A673 (cell line): ENCODE data around the gene AVP. TPM values are rescaled to one million over a fixed set of nuclear protein-coding genes. Genes with fewer than 3 reads are reported as not detected.

Experiments
- BruUV-seq: library from RNA; stranded (reverse); fragments of 400-500 nt; replicated peaks from 2 replicates; lab custom pipeline; 2021; lab: Mats Ljungman, UMichigan
- CTCF ChIA-PET: fragments of 300-600 bp; sonication (Branson Sonifier 250); formaldehyde crosslinking; loops from one replicate; lab custom pipeline; 2022; ENCODE audit warnings: antibody characterized with exemption; lab: Charles Lee
- POLR2A ChIA-PET: fragments of 300-600 bp; sonication (Branson Sonifier 250); formaldehyde crosslinking; loops from one replicate; lab custom pipeline; 2022; ENCODE audit warnings: antibody characterized with exemption; ENCODE audit not compliant: low non-redundant PET; lab: Charles Lee
- DNase-seq: peaks from one replicate; pipeline ENCODE4 v3.0.0-alpha.2; 2015; ENCODE audit warnings: low spot score
- H3K27ac ChIP-seq: fragments of 200-600 bp; sonication (generic); 2 replicates; pipeline ENCODE4 v1.5.1; 2016; ENCODE audit warnings: mixed run types, low read depth, mild to moderate bottlenecking, mixed read lengths, antibody characterized with exemption, low read length; ENCODE audit not compliant: poor library complexity, severe bottlenecking
- H3K27me3 ChIP-seq: fragments of 200-600 bp; sonication (generic); replicated peaks from 2 replicates; pipeline ENCODE4 v1.6.1; 2017; ENCODE audit warnings: mixed run types, low read depth, mild to moderate bottlenecking, mixed read lengths, antibody characterized with exemption, low read length; ENCODE audit not compliant: insufficient read depth, poor library complexity
- H3K36me3 ChIP-seq: fragments of 200-600 bp; sonication (generic); 2 replicates; pipeline ENCODE4 v1.6.1; 2016; ENCODE audit warnings: mixed run types, mild to moderate bottlenecking, mixed read lengths, antibody characterized with exemption, low read length; ENCODE audit not compliant: insufficient read depth, poor library complexity, severe bottlenecking
- H3K4me1 ChIP-seq: fragments of 200-600 bp; sonication (generic); 2 replicates; pipeline ENCODE4 v1.6.1; 2017; ENCODE audit warnings: mixed run types, mild to moderate bottlenecking, mixed read lengths, antibody characterized with exemption, low read length; ENCODE audit not compliant: insufficient read depth, poor library complexity, severe bottlenecking
- H3K4me3 ChIP-seq: fragments of 200-600 bp; sonication (generic); 2 replicates; pipeline ENCODE4 v1.5.1; 2016; ENCODE audit warnings: low read depth, mixed run types, mild to moderate bottlenecking, mixed read lengths, low read length; ENCODE audit not compliant: poor library complexity, severe bottlenecking
- H3K9me3 ChIP-seq: fragments of 200-600 bp; sonication (generic); 2 replicates; pipeline ENCODE4 v1.6.1; 2016; ENCODE audit warnings: mixed run types, low read depth, mild to moderate bottlenecking, mixed read lengths, antibody characterized with exemption, low read length; ENCODE audit not compliant: poor library complexity, severe bottlenecking
- EZH2 ChIP-seq: fragments of 200-600 bp; sonication (generic); IDR thresholded peaks from 2 replicates; pipeline ENCODE4 v1.6.1; 2017; ENCODE audit warnings: borderline replicate concordance, low read depth, mild to moderate bottlenecking, mixed read lengths, antibody characterized with exemption, low read length; ENCODE audit not compliant: poor library complexity, severe bottlenecking
- intact Hi-C: fragments of 100-400 bp; cut with micrococcal nuclease; formaldehyde crosslinking; loops from one replicate; pipeline ENCODE4 v1.10.0; 2022; ENCODE audit not compliant: unreplicated experiment
- total RNA-seq: library from RNA; stranded (reverse); gene quantifications from 2 replicates; pipeline ENCODE4 v1.2.3, GENCODE V29; 2021
- TF ChIP-seq, protein P1 (sequence below): fragments of 300-800, 200-600 bp; sonication (generic); conservative IDR thresholded peaks from 2 replicates; pipeline ENCODE4 v1.5.1; 2017; ENCODE audit warnings: low read depth, mild to moderate bottlenecking, antibody characterized with exemption, low read length, moderate library complexity, mixed read lengths

AVP gene
- total RNA-seq, 1 experiment from 2014 or later = not detected

DNA sequence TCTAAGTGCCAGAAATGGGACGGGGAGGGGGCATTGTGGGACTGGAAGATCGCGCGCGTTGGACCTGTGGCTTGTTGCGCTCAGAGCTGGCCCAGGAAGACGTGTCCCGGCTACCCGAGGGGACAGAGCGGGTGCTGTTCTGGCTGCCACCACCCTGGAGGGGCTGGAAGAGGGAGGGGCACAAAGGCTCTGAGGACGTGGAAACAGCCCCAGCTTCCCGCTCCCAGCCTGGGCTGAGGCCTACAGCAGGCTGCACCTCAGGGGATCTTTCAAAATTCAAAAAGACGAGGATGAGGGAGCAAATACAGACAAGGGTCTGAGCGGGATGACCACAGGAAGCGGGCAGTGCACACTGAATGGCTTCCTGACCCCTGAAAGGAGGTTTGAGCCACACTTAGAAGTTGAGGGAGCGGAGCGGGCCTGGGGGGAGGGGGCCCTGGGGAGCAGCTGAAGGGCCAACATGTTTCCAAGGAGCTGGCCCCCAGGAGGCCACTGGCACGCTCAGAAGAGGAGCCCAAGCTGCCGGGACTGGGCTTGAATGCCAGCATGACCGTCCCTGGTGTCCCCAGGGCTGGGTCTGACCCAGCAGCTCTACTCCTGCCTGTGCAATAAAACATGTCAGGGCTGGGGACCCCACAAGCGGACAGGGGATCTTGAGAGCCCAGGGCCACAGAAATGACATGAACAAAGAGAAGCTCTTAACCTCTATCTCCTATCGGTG is 11.8 kb downstream of the AVP start:
- intact Hi-C loops = no loop called here
- H3K27ac ChIP-seq = no peak overlapping the region
- no peaks in the 10 kb centered on the region for H3K4me1 ChIP-seq
- DNase-seq = no peak
- no peaks in the 10 kb centered on the region for H3K36me3 ChIP-seq
- CTCF ChIA-PET = interaction anchor here (0.6 kb wide), 1 partner anchor 21 kb away, joined by 7 read pairs; no protein-coding TSS in a partner anchor
- TF ChIP-seq EZH2 = no peak
- TF ChIP-seq, protein P1, sequence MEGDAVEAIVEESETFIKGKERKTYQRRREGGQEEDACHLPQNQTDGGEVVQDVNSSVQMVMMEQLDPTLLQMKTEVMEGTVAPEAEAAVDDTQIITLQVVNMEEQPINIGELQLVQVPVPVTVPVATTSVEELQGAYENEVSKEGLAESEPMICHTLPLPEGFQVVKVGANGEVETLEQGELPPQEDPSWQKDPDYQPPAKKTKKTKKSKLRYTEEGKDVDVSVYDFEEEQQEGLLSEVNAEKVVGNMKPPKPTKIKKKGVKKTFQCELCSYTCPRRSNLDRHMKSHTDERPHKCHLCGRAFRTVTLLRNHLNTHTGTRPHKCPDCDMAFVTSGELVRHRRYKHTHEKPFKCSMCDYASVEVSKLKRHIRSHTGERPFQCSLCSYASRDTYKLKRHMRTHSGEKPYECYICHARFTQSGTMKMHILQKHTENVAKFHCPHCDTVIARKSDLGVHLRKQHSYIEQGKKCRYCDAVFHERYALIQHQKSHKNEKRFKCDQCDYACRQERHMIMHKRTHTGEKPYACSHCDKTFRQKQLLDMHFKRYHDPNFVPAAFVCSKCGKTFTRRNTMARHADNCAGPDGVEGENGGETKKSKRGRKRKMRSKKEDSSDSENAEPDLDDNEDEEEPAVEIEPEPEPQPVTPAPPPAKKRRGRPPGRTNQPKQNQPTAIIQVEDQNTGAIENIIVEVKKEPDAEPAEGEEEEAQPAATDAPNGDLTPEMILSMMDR = no peak
- H3K9me3 ChIP-seq = no peaks in the 10 kb centered on the region
- POLR2A ChIA-PET = no interaction called here
- H3K4me3 ChIP-seq = no peak overlapping the region
- H3K27me3 ChIP-seq = peaks cover 10% of the 10 kb centered on the region
- no TSS peak for BruUV-seq

GRCh38 chr20:3071610-3072529 is 12.7 kb downstream of the AVP start, which contains the start of gene OXT:
TSS of gene OXT (plus strand) at chr20:3071620. CDS start at chr20:3071656, 36 bp downstream.
- ChIA-PET POLR2A (no interaction called here), CTCF (no interaction called here)
- Histone ChIP-seq H3K4me3 (peak within 1 kb of the TSS; percentile 30), H3K27ac (no peak within 1 kb of the TSS), H3K27me3 (peaks cover 10% of the 10 kb centered on the region), H3K36me3 (no peaks in the 10 kb centered on the region), H3K4me1 (no peaks in the 10 kb centered on the region), H3K9me3 (no peaks in the 10 kb centered on the region)
- BruUV-seq = no TSS peak
- TF ChIP-seq, protein P1 = no peak
- TF ChIP-seq EZH2 = peak; percentile 38
- intact Hi-C loops = no loop called here
- no peak for DNase-seq

DNA sequence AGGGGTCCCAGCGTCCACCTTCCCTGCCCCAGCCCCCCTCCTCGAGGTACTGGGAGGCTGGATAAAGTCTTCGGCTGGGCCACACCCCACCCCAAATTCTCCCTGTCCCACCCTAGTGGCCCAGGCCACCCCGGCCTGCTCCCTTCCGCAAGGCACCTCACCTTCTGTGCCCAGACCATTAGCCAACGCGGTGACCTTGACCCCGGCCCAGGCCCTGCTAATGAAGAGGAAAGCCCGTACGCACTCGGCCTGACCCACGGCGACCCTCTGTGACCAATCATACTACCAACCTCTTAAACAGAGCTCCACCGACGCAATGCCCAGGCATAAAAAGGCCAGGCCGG is 13.3 kb downstream of the AVP start:
- H3K4me1 ChIP-seq = no peaks in the 10 kb centered on the region
- peaks cover 10% of the 10 kb centered on the region for H3K27me3 ChIP-seq
- CTCF ChIA-PET = no interaction called here
- H3K4me3 ChIP-seq = no peak overlapping the region
- intact Hi-C loops = no loop called here
- H3K9me3 ChIP-seq = no peaks in the 10 kb centered on the region
- no peaks in the 10 kb centered on the region for H3K36me3 ChIP-seq
- no TSS peak for BruUV-seq
- H3K27ac ChIP-seq = no peak overlapping the region
- POLR2A ChIA-PET = no interaction called here
- TF ChIP-seq, protein P1 = no peak
- TF ChIP-seq EZH2 = no peak
- DNase-seq = no peak
